Stimulated activated CD8-positive, alpha-beta memory T cell treated with anti-CD3 and anti-CD28 coated beads, Interleukin-7, amount 100 ng/mL, for 48 hours (primary cell): ENCODE data around the gene RERE.

Source experiments
- DNase-seq, 2 donors: peaks; one replicate each; pipeline ENCODE4 v3.0.0-alpha.2; 2020; ENCODE audit warnings: low read depth in 1 of 2; ENCODE audit errors: extremely low read depth in 1 of 2

The RERE gene

DNA sequence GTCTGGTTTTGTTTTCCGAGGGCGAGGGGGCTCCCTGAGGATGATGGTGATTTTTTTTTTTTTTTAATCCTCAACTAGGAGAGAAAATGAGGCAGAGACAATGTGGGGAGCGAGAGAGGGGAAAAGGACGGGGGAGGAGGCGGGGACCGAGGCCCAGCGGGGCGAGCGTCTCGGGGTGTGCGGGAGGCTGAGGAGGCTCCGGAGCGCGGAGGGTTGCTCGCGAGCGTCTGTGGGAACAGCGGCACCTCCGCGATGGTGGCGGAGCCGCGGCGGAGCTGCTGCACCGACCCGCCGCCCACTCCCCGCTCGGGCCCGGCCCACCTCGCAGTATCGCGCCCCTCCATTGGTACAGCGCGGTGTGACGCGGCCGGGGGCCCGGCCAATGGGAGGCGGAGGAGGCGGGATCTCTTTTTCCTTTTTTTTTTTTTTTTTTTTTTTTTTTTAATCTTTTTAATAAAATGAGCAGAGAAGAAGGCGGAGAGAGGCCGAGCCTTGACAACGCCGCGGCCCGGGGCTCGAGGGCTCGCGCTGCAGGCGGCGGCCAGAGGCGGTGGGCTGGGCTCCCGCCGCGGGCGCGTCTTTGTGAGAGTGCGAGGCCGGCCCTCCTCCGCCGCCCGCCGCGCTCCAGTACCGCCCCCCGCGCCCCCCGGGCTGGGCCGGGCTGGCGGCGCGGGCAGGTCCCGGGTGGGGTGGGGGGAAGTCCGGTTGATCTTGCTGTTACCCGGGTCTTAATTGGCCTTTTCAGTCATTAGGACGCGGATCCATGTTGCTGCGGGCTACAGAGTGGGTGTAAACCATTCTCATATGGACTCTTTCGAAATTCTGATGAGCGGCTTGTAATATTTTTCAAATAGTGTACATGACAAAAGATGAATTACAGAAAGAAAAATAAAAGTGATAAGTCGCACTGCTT is at the start of gene RERE:
RERE (minus strand) TSS at position 229 of the 913 bp plus-strand sequence.
- DNase-seq, result peak; percentile 84 to 91

DNA sequence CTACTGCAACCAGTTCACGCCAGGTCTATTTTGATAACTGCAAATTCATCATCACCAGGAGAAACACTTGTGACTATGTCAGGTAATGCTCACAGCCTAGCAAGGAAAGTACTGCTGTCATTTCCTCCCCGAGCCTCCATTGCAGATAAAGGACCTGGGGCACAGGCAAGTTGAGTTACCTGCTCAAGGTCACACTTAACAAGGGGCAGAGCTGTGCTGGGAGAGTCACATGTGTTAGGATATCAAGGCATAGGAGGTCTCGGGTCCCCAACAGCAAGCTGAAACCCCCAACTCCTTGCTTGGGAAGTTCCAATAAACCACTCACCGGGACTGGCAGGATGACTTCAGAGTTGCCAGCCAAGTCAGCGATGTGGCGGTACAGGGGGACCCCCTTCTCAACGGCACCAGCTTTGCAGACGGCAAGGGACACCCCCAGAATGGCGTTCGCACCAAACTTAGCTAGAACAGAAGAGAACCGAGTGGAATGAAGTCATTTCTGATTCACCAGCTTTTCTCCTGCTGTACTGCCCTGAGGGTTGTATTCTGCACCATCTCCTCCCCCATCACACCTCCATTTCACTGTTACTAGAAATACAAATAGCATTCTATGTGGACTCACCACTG is 49.5 kb upstream of the RERE start:
- DNase-seq, result peak in 1 of 2 donors; percentile 61

DNA sequence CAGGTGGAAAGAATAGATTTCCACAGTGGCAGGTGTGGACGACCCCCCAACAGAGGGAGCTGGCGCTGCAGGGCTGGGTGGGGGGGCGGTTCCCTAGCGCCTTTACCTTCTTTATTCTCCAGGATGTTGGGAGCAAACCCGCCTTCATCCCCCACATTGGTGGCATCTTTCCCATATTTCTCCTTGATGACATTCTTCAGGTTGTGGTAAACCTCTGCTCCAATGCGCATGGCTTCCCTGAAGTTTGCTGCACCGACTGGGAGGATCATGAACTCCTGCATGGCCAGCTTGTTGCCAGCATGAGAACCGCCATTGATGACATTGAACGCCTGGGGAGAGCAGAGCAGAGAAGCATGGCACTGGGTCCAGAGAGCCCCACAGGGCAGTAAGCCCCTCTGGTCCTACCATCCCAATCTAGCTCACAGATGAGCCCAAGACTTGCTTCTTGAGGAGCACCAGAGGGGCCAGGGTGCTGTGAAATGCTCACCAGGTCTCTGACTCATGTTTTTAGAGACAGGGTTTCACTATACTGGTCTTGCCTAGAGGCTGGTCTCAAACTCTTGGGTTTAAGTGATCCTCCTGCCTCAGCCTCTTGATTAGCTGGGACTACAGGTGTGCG is 48.8 kb upstream of the RERE start:
- DNase-seq, result no peak

DNA sequence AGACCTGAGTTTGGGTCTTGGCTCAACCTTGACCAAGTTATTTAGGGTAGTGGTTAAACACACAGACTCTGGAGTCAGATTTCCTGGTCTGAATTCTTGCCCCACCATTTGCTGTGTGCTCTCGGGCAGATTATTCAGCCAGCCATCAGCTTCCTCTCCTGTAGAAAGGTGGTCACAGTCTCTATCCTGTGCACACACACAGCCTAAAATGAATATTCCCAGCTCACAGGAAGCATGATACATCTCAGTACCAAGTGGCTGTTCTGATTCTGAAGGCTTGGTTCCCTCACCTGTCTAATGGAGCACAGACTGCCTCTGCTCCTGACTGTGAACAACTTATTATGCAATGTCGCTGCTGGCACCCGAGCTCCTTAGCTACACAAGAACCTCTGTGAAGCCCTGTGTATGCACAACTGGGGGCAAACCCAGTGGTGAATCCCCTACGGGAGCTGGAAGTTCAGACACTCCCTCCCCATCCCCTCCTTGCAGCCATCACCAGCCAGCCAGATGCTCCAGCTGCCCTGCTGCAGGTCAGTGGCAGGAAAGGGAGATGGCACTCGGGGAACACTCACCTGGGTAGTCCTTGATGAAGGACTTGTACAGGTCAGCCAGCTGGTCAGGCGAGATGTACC is 47.4 kb upstream of the RERE start:
- no peak for DNase-seq

DNA sequence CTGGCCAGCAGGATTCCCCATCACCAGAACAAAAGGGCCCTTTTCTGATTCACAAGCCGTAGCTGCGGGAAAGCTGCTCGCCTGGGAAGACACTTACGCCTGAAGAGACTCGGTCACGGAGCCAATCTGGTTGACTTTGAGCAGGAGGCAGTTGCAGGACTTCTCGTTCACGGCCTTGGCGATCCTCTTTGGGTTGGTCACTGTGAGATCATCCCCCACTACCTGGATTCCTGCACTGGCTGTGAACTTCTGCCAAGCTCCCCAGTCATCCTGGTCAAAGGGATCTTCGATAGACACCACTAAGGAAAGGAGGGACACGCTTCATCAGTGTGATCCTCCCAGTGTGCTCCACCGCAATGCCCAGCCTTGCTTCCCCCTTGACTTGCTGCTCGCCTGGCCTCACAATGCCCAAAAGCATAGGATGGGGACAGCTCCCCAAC is 46.4 kb upstream of the RERE start:
- no peak for DNase-seq

DNA sequence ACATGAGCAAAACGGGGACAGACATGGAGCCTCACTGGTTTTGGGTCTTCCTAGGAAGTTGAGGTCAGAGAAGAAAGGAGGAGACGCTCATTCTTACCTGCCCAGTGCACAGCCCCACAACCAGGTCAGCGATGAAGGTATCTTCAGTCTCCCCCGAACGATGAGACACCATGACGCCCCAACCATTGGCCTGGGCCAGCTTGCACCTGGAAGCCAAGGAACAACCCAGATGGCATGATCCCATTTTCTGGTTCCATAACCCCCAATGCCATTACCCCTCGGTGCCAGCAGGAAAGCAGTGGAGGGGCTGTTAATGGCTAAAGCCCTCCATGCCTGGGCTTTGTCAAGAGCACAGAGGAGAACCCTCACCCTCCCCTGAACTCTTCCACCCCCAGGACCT is 45.7 kb upstream of the RERE start:
- no peak for DNase-seq

DNA sequence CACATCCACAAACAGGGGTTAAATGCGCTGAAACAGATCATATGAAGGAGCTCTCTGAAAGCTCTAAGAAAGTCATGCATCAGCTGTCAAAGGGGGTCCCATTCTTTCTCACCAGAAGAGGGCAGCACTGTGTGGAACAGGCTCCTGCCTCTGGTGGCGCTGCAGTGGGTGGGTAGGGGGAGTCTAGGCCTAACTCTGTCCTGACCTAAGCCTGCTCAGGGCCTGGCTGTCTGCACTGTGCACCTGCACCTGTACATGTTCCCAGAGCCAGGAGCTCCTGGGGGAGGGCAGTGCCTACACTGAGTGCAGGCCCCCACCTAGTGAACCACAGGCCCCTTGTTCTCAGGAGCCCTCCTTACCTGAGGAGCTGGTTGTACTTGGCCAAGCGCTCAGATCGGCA is 45.1 kb upstream of the RERE start:
- no peak for DNase-seq

DNA sequence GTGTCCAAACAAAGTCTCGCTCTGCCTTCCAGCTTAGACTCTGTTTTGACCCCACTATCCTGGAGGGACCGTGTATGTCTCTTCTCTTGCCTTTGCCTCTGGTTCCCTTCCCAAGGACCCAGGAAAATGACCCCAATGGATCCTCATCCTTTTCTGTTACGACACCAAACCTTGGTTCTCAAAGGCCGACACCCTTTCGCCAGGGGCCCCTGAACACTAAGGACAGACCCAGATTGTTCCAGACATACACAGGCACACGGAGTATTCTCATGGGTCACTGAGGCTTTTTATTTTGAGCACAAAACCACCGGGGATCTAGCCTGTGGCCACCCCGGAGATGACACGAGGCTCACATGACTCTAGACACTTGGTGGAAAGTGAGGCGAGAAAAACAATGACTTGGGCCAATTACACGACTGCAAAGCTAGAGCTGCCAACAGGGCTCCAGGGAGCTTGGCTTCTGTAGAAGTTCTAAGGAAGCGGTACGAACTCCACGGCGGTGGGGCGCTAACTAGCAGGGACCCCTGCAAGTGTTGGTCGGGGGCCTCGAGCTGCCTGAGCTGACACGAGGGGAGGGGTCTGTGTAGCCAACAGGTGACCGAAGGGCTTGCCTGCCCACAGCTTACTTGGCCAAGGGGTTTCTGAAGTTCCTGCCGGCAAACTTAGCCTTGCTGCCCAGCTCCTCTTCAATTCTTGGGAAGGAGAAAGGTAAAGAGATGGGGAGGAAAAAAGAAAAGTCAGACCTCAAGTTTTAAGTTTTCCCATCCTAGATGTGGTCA is 43.5 kb upstream of the RERE start:
- no peak for DNase-seq

DNA sequence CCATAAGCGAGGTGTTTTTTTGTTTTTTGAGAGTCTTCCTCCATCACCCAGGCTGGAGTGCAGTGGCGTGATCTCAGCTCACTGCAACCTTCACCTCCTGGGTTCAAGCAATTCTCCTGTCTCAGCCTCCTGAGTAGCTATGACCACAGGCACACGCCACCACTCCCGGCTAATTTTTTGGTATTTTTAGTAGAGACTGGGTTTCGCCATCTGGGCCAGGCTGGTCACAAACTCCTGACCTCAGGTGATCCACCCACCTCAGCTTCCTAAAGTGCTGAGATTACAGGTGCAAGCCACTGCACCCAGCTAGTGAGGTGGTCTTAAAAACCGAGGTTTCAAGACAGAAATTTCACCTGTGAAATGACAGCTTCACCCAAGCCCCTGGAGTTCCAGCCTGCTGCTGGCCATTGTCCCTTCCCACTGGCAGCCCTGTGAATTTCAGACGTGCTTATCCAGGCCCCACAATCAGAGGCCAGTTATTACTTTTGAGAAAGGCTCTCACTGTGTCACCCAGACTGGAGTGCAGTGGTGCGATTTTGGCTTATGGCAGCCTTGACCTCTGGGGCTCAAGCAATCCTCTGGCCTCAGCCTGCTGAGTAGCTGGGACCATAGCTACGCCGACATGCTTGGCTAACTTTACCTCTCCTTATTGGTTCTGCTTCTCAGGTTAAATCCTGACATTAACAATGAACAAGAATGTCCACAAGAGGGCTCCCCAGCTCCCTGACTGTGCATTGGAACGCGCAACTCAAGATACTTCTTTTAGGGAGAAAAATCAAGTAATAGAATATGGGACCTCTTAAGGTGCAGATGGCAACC is 41.7 kb upstream of the RERE start:
- DNase-seq, result no peak

DNA sequence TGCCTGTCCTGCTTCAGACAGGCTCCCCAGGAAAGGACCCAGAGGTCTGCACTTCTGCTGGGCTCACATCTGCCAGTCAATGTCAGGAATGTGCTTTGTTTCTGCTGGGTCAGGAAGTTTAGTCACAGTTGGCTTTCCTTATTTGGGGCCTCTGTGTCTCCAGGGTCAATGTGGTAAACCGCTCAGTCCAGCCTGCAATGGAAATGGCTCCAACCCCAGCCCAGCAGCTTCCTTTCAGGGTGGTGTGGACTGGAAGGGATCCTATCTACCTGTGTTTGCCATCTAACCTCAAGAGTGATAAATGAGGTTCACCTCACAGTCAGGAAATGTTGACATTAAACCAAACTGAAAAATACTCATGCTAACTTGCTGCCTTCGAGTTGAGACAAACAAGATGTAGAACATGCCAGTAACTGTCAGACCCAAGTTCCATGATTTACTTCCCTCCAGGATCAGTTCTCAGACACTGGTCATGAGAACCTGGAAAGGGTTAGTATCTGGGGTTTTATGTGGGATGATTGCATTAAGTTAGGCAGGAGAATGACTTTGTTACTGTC is 40.8 kb upstream of the RERE start:
- no peak for DNase-seq

DNA sequence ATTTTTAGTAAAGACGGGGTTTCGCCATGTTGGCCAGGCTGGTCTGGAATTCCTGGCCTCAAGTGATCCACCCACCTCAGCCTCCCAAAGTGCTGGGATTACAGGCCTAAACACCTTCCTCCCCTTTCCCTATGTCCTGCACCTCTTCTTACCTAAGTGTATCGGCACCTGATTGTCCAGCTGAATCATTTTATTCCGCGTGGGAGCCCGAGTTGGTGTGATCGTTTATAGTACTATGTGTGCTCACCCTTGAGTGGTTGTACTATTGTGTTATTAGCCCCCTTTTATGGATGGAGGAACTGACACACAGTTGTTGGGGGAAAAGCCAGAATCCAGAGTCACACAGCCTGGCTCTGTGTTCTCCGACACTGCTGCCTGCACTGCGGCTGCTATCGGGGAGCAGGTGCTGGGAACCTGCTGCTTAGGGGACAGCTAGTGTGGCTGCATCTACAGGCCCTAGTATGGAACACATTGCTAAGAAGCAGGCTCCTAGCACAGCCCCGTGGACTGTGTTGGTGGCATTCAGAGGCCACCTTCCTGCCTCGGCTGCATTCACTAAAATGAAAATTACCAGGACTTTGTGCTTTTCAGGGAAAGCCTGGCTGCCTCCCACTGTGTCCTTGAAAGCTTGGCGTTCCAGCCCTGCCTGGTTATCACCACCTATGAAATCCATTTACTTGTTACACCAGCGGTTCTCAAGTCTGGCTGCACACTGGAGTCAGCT is 39.4 kb upstream of the RERE start:
- DNase-seq, result no peak

DNA sequence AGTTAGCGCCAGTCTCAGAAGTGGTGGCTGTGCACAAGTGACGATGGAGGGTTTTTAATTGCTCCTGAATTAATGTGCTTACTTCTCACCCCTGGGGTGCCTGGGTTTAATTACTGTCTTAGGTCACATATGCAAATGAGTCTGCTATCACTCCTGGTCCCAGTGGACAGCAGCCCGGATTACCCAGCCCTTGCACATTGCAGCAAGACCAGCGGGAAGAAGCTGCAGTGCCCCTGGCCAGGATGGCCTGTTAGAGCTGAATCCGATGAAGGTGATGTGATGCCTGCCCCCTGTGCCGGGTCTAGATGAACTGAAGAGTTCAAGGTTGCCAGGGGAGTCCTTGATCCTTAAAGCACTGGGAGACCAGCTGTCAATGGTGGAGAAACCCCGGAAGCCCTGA is 36.8 kb upstream of the RERE start:
- no peak for DNase-seq

DNA sequence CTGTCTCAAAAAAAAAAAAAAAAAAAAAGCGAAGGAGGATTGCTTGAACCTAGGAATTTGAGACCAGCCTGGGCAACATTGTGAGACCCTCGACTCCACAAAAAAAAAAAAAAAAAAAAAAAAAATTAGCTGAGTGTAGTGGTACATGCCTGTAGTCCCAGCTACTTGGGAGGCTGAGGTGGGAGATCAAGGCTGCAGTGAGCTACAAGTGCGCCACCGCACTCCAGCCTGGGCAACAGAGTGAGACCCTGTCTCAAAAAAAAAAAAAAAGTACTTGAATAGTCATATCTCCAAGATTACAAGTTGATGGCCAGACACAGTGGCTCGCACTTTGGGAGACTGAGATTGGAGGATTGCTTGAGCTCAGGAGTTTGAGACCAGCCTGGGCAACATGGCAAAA is 33.6 kb upstream of the RERE start:
- no peak for DNase-seq

DNA sequence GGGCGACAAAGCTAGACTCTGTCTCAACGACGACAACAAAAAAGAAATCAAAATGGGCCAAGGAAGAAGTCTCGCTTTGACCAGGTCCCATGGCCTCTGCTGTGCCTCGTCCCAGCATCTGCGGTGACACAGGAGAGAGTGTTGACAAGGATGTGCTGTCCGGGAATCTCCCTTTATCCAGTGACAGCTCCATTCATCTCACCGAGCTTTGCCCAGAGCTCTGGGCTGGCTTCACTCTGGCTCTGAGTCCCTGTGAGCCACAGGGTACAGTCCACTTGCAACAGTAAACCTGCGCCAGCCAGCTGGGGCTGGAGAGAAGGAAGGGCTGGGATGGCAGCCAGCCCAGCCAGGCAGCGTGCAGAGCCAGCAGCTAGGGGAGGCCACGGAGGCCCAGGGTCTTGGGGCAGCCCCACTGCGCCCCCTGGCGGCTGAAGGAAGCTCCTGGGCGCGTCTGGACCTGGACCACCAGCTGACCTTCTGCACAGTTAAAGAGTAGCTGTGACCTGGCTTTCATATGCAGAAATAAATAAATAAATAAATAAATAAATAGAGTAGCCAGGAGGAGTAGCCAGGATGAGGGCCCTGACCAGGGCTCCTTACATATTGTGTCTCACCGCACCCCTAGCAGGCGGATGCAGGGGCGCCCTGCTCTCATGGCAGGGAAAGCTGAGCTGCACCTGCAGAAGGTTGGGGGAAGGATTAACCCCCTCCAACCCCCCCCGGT is 31.4 kb upstream of the RERE start:
- DNase-seq, result peak; percentile 53 to 59

DNA sequence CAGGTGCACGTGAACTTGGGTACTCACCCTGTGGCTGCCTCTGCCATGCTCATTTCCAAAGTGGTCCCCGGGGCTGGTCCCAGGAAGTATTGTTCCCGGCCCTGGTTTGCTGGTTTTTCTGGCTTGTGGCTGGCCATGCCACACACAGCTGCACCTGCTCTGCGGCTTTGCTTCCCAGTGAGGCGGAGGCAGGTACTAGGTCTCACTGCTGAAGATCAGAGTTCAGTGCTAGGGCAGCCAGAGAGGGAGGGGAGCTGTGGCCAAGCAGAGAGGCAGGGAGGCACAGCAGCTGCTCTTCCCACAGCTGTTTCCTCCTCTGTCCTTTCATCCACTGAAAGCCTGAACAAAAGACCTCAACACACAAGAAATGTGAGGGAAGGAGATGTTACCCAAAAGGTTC is 30.6 kb upstream of the RERE start:
- DNase-seq, result no peak

DNA sequence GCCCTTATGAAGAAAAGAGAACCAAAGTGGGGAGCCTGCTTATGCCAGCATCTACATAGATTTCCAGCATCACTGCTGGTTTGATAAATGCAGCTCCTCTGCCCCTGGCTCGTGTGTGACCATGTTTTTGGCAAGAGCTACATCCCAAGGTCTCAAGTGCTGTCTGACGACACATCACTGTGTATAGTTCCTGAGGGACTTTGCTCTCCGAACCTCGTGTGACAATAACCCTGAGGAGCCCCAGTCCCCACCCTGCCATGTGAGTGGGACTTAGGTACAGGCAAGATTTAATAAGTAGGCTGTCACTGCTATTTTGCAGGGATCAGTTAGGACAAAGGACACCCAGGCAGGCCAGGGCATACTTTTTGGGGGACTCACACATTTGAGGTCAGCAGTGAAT is 28.8 kb upstream of the RERE start:
- no peak for DNase-seq

DNA sequence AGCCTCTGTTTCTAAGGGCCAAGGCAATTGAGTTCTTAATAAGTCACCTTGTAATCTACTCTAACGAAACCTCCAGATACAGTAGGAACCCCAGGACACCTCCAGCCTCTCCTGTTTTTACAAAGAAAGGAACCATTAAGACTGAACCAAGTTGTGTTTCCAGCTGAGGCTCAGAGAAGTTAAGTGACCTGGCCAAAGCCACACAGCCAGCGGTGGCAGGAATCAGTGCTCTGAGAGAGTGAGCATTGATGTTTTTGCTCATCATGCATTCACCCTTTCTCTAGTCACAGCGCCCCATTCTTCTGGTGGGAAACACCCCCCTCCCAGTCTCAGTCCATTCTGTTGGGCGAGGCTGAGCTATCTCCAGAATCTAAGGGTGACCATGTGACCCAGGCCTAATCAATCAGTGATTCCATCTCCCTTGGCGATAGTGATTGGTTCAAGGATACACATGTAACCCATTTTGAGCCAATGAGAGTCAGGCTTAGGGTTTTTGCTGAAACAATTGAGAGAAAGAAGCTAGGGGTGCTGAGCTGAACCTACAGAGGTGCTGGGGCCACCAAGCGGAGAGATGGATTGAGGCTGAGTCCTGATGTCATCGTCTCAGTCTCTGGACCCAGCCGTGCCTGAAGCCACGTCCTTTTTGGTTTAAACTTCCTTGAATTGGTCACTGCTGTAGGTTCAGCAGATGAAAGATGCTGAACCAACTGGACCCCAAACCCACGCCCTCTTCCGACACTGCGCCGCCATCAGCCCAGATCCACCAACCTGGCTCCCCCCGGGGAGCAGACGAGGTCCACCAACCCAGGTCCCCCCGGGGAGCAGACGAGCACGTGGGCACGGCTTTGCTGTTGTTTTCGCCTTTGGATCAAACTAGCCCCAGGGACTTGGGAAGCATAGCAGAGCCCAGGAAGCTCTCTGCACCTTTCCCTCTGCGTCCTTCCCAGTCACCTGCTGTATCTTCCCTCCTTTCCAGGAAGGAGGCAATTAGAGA is 28.0 kb upstream of the RERE start:
- no peak for DNase-seq
